HG02678 (cell line): Measurements from ENCODE around the gene RPTOR.
"Not testable (repeated sequence)": the region's sequence is repeated elsewhere in the genome, so short reads cannot be mapped to it uniquely, and the experiment has no call there.

ENCODE experiments used
- ATAC-seq: cut with Tn5 transposase; IDR thresholded peaks from one replicate; pipeline ENCODE4 v1.9.1; 2021; ENCODE audit warnings: mild to moderate bottlenecking, moderate library complexity; ENCODE audit not compliant: unreplicated experiment

Gene RPTOR

DNA sequence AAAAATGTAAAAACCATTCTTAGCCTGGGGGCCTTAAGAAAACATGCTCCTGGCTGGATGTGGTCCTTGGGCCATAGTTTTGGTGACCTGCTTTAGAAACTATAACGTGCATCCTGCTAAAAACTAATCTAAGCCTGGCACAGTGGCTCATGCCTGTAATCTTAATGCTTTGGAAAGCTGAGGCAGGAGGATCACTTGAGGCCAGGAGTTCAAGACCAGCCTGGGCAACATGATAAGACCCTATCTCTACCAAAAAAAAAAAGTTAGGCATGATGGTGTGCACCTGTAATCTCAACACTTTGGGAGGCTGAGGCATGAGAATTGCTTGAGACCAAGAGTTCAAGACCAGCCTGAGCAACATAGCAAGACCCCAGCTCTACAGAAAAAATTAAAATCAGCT, 263.2 kb downstream of the RPTOR start:
- no peak for ATAC-seq

DNA sequence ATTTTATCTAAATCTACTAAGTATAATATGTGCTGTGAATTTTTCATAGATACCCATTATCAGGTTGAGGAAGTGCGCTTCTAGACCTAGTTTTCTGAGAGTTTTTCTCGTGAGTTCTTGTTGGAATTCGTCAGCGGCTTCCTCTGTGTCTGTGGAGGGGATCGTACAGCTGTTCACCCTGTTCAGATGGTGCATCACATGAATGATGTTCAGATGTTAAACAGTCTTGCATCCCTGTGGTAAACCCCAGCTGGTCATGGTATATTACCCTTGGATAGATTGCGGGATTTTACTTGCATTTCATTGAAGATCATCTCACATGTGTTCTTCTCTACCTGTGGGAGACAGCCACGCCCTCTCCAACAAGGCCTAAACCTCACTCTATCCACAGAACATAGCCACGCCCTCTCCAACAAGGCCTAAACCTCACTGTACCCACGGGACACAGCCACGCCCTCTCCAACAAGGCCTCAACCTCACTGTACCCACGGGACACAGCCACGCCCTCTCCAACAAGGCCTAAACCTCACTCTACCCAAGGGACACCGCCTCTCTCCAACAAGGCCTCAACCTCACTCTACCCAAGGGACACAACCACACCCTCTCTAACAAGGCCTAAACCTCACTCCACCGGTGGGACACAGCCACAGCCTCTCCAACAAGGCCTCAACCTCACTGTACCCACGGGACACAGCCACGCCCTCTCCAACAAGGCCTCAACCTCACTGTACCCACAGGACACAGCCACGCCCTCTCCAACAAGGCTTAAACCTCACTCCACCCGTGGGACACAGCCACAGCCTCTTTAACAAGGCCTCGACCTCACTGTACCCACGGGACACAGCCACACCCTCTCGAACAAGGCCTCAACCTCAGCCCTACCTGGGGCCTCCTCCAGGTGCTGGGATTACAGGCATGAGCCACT, 266.8 kb downstream of the RPTOR start:
- no peak for ATAC-seq

DNA sequence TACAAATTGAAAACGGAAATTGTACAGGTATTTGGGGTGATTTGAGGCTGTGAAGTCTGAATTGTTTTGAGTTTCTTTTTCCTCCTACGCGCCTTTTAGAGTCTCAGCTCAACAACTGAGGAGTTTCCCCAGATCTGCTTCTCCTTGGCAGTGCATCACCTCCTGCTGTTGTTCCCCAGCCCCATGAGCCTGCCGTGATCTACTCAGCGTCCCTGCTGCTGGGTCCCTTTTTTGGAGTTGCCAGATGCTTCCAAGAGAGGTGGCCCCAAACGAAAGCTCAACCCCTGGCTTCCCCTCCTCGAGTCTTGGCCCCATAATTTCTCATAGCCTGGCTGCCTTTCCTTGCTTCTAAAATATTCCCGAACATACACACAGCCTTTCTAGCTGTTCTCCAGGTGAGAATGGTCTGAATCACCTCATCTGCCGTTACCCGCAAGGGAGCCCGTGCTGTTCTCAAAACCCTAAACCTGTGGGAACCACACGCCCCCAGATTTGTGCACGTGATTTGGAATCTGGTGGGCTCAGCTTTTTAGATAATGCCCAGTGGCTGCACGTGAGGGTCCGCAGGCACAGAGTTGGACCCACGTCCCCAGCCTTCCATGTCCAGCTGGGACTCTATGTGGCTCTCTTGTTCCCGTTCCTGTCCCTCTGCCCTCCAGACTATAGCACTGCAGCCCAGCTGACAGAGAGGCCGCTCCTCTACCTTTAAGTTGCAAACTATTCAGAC, 267.9 kb downstream of the RPTOR start:
- no peak for ATAC-seq

DNA sequence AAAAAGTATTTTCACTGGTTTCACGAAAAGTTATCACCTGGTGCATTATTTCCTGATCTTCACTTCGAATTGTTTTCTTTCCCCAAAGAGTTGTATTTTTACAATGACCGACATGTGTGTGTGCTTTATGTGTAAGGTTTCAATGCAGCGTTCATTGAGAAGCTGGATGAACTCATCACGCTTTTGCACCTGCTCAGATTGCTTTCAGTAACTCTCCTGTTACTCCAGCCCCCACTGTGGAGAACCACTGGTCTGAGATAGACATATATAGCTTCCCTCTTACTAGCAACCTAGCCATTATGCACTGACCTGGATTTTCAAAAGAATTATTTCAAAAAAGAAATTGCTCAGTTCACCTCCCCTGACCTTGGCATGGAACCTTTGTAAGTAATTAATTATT, 268.7 kb downstream of the RPTOR start:
- ATAC-seq = no peak

DNA sequence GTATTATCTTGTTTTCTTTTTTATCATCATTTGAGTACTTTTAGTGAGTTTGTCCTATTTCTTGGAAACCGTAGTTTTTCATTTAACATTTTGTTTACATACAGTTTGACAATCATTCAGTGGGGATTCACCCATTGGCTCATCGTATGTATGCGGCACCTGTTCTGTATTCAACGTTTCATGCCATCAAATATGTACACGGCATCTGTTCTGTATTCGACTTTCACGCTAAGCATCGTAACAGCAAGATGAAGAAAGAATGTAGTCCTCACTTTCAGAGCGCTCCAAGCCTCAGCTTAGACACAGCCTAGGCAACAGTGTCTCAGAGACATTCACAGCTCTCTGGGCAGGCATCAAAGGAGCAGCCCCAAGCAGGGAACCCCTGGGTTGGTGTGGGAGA, 269.9 kb downstream of the RPTOR start:
- no peak for ATAC-seq

DNA sequence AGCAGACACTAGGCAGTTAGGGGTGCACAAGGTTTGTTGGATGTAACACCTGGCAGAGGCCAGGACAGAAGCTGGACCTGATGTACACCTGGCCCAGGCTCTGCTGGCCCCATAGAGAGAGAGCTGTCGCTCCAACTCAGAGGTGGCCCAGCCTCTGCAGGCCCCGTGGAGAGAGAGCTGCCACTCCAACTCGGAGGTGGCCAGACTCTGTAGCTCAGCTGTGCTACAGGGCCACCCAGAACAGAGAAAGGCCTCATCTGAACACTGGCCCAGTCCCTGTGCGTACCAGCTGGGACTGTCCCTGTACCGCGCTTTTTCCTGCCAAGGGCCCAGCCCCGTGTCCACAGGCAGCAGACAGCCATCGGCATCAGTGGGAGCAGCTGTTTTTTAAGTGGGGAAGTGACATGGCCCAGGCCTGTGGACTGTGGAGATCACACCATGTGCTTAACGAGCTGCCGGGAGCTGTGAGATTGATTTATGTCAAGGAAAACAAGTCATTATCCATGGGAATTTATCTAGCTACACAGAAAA, 270.6 kb downstream of the RPTOR start:
- ATAC-seq = no peak

DNA sequence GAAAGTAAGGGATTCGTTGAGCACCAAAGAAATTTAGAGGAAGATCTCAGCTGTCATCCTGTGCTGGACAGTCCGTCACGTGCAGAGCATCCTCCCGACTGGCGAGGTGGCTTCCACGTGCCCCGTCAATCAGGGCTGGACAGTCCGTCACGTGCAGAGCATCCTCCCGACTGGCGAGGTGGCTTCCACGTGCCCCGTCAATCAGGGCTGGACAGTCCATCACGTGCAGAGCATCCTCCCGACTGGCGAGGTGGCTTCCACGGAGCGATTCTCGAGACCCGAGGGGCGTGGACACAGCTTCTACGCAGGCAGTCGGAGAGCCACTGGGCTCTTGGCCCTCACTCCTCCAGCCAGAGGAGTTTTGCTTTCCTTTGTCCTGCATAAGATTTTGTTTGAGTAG, 271.1 kb downstream of the RPTOR start:
- ATAC-seq = not testable (repeated sequence)

DNA sequence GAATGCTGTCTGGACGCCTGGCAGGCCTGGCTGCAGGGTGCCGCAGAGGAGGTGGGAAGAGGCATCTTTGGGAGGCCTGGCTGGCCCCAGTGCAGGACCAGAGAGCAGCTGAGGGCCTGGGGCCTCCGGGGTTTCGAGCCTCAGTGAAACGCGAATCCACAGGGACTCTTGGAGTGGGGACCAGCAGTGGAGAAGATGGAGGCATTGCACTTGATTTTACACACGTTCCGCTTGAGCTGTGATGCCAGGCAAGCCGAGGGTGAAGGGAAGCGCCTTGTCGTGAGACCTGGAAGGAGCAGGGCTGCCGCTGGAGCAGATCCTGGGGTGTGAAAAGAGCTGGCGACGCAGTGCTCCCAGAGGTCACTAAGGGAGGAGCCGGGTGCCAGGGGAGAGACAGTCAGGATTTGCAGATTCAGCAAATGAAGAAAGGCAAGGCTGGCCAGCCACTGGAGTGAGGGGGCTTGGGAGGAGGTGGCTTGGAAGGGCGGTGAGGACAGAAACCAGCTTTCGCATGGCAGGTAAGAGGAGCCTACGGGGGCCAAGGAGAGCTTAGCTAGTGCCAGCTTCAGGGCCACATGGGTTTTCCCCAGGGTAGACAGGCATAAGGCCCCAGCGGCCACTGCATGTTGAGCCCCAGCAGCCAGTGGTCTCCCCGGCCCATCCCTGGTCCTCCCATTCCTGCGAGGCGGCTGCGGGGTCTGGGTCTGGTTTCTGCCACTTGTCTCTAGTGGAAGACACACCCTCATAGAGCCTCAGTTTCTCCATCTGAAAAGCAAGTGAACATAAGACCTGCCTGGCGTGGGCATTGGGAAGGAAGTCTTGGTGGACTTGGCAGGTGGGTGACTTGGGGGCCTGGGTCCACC, 271.8 kb downstream of the RPTOR start:
- no peak for ATAC-seq

DNA sequence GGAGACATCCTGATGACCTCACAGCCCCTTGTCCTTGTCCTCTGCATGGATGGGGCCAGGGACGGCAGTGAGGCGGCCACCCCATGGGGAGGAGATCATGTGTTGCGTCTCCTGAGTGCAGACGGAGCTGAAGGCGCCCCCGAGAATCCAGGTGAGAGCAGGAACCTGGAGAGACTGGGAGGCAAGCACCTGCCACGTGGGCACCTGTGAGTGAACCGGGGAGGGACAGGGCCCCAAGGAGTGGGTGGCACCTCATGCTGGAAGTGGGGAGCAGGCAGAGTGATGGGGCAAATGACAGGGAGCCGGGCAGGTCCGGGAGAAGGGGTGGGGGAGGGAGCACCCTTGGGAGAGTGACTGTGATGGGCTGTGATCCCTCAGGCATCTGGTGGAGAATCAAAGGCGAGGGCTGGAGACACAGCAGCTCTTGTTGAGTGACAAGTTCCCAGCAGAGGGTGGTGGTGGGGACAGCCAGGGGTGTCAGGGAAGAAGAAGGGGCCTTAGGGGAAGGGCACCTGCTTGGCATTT, 272.7 kb downstream of the RPTOR start:
- ATAC-seq = no peak

DNA sequence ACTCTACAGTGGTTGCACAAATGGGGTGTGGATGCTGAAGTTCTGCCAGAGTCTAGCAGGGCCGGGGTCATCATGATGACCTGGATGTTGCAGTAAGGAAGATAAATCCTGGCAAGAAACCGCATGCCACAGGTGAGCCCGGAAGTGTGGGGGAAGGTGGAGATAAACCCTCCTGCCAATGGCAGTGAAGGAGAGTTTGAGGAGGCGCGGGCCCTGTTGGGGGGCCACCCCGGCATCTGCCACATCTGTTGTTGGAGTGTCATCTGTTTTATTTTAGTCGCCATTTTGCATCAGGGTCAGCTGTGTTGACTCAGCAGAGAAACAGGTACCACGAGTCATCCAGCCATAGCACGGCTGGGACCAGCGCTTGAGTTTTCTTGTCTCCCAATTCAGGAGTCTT, 273.2 kb downstream of the RPTOR start:
- no peak for ATAC-seq

DNA sequence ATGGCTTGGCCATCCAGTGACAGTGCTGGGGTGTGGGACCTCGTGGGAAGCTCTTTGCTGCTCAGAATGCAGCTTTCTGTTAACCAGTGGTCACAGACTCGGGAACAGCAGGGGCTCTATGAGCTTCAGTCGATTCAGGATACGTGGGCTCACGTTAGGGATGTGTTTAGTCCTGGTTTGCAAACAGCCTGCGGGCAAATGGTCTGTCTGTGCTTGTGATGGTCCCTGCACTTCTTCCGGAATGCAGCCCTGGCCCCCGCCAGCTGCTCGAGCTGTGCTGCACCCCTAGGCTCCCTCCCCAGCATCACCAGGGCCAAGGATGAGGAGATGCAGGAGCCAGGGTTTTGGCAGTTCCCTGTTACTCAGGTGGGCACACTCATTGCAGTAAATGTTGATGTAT, 274.2 kb downstream of the RPTOR start:
- ATAC-seq = no peak

DNA sequence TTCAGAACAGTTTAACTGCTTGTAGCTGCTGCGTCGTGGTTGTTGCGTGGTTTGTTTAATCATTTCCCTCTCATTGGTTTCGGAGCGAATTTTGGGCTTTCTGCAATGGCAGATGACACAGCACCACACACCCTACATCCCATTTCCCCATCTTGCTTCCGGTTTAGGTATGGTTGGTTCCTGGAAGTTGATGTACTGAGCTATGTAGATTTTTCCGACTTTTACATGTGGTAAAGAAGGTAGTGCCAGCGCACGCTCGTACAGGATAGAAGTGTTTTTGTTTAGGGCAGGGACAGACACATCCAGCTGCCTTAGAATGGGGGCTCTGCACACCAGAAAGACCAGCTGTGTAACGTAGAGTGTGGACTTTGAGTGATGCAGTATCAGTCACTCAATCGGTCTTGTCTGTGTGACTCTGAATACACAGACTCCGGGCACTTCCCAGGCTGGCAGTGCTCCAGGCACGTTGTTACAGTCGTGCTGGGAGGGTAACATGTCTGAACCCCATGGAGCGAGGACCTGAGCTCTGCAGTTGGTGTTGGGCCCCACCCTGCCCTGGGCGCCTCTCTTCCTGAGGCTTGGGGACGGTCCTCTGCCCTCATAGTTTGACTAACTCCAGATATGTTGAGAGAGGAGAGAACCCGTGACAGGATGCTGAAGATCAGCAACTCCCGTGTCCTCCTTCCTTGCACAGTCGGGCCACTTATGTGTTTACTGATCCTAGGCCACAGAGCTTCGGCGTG, 275.0 kb downstream of the RPTOR start:
- ATAC-seq = no peak

DNA sequence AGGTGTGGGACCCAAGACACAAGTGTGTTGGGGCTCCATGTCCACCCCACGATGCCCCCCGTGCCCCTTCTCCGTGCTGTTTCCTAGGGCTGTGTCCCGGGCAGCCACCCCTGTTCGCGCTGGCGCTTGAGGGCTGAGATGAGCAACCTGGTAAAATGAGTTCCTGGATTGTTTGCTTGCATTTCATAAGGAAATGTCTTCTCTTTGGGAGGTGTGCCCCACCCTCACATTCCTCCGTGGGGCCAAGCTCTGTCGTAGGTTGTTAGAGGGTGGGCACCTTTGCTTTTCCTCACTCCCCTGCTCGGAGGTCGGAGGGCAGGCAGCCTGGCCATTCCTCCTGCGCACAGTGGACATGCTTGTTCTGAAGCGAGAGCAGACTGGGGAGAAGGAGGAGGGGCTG, 275.7 kb downstream of the RPTOR start:
- ATAC-seq = no peak

DNA sequence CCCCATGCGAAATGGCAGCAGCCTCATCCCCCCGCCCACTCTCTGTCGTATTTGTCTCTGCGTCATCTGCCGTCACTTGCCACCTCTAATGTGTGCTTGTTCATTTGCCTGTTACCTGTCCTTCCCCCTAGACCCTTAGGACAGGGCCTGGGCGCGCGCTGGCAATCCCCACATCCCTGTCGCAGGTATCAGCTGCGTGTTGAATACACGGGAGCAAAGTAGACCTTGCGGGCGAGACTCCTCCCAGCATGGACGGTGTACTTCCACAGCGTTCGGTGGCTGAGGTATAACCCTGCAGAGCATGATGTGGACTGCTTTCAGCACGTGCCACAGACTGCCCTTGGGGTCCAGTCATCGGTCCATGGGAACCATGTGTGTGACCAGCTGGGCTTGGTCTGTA, 276.9 kb downstream of the RPTOR start:
- ATAC-seq = no peak

DNA sequence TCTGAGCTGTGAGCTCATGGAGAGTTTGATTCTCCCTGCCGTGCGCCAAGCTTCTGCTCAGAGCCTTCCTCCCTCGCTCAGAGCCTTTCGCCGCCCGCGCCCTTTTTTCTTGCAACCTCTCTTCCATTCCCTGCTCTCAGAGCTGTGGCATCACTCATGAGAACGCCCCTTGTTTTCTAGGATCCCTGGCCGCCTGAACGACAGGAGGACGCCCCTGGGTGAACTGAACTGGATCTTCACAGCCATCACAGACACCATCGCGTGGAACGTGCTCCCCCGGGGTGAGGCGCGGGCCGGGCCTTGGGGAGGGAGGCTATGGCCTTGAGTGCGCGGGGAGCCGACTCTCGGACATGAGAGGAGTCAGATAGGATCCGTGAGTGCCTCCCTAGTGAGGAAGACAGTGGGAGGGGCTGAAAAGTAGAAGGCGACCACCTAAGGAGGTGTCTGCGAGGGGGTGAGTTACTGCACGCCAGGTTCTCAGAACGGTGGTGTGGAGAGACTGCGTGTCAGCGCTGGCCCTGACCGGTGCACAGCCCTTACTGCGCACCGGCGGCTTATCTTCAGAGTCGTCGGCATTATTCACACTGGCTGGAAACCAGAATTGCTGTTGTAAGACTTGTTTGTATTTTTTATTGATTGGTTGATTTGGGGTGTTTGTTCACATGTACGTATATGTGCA, 277.5 kb downstream of the RPTOR start:
- ATAC-seq = no peak

DNA sequence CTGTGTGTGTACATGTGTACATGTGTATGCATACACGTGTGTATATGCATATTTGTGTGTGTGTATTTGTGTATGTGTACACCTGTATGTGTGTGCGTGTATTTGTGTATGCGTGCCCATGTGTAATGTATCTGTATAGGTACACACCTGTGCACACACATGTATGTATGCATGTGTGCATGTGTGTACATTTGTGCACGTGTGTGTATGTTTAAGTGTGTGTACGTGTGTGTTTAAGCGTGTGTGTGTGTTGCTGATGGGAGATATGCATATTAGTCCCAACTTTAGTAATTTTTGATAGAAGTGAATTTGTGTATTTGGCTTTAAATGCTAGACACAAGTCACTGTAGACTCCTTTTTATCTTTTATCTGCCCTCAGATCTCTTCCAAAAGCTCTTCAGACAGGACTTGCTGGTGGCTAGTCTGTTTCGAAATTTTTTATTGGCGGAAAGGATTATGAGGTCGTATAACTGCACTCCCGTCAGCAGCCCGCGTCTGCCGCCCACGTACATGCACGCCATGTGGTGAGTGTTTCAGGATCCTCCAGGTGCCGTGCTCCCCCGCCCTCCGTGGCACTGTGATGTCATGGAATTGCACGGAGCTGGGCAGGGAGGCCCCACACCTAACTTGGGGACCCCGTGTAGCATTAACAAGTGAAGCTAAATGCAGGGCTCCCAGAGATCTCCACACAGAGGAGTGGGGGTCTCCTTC, 278.2 kb downstream of the RPTOR start:
- ATAC-seq = no peak

DNA sequence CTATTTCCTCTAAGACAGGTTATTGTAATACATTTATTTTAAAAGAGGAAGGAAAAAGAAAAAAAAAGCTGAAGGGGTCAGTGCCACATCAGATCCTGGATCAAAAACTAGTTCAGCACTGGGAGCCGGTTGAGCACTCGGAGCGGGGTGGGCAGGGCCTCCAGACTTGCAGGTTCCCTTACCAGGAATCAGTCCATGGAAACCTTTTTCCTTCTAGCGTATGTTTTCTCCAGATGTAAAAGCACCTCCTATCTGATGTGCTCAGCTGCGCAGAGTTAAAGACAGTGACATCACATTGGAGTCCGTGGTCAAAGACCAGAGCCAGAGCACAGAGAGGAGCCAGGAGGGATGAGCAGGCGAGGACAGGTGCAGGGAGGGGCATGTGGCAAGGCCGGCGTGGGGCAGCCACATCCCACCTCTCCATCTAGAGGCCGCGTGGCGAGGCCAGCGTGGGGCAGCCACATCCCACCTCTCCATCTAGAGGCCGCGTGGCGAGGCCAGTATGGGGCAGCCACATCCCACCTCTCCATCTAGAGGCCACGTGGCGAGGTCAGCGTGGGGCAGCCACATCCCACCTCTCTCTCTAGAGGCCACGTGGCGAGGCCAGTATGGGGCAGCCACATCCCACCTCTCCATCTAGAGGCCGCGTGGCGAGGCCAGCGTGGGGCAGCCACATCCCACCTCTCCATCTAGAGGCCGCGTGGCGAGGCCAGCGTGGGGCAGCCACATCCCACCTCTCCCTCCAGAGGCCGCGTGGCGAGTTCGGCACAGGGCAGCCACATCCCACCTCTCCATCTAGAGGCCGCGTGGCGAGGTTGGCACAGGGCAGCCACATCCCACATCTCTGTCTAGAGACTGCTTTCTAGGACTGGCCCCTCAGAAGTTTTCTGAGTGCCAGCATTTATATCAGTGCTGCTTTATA, 280.2 kb downstream of the RPTOR start:
- ATAC-seq = no peak
